ENCODE data around the gene NEK5.
A peak's percentile ranks its signal among the peaks of the same experiment; 100 is the strongest.
"Not testable (repeated sequence)": the region's sequence is repeated elsewhere in the genome, so short reads cannot be mapped to it uniquely, and the experiment has no call there.

Gene NEK5

GRCh38 chr13:52136763-52137162 lies 7.9 kb upstream of the NEK5 start:
- no peak for DNase-seq (ENCODE audit: low spot score)

- no peak for DNase-seq (ENCODE audit: low spot score)
Measured at GRCh38 chr13:52130641-52131040, 1.8 kb upstream of the NEK5 start.

- DNase-seq (ENCODE audit: low spot score), result peak; percentile 68
Measured at GRCh38 chr13:52127783-52128702, 830 bp downstream of the NEK5 start.

- no peak for DNase-seq (ENCODE audit: low spot score)
Measured at GRCh38 chr13:52127378-52127777, 1.5 kb downstream of the NEK5 start.

- no peak for DNase-seq (ENCODE audit: low spot score)
Measured at GRCh38 chr13:52125547-52125946, 3.3 kb downstream of the NEK5 start.

- DNase-seq (ENCODE audit: low spot score), result peak; percentile 48
Measured at GRCh38 chr13:52118595-52118994, 10.3 kb downstream of the NEK5 start.

GRCh38 chr13:52118095-52118494 lies 10.8 kb downstream of the NEK5 start:
- no peak for DNase-seq (ENCODE audit: low spot score)

- no peak for DNase-seq (ENCODE audit: low spot score)
Measured at GRCh38 chr13:52112591-52112990, 16.3 kb downstream of the NEK5 start.

- DNase-seq (ENCODE audit: low spot score), result no peak
Measured at GRCh38 chr13:52109116-52109670, 19.7 kb downstream of the NEK5 start.

GRCh38 chr13:52105841-52106240 lies 23.0 kb downstream of the NEK5 start:
- DNase-seq (ENCODE audit: low spot score), result no peak

GRCh38 chr13:52104624-52105023 lies 24.2 kb downstream of the NEK5 start:
- no peak for DNase-seq (ENCODE audit: low spot score)

GRCh38 chr13:52103386-52103785 lies 25.5 kb downstream of the NEK5 start:
- DNase-seq (ENCODE audit: low spot score), result no peak

GRCh38 chr13:52102423-52102822 lies 26.4 kb downstream of the NEK5 start:
- not testable (repeated sequence) for DNase-seq (ENCODE audit: low spot score)

GRCh38 chr13:52097197-52097596 lies 31.7 kb downstream of the NEK5 start:
- DNase-seq (ENCODE audit: low spot score), result no peak

GRCh38 chr13:52096748-52097147 lies 32.1 kb downstream of the NEK5 start:
- no peak for DNase-seq (ENCODE audit: low spot score)

- no peak for DNase-seq (ENCODE audit: low spot score)
Measured at GRCh38 chr13:52096062-52096461, 32.8 kb downstream of the NEK5 start.

- no peak for DNase-seq (ENCODE audit: low spot score)
Measured at GRCh38 chr13:52092087-52092486, 36.8 kb downstream of the NEK5 start.

- no peak for DNase-seq (ENCODE audit: low spot score)
Measured at GRCh38 chr13:52091473-52091872, 37.4 kb downstream of the NEK5 start.

- DNase-seq (ENCODE audit: low spot score), result no peak
Measured at GRCh38 chr13:52085421-52085820, 43.5 kb downstream of the NEK5 start.

- not testable (repeated sequence) for DNase-seq (ENCODE audit: low spot score)
Measured at GRCh38 chr13:52084981-52085380, 43.9 kb downstream of the NEK5 start.

- DNase-seq (ENCODE audit: low spot score), result no peak
Measured at GRCh38 chr13:52082601-52083000, 46.3 kb downstream of the NEK5 start.

GRCh38 chr13:52079891-52080290 lies 49.0 kb downstream of the NEK5 start:
- not testable (repeated sequence) for DNase-seq (ENCODE audit: low spot score)

- DNase-seq (ENCODE audit: low spot score), result no peak
Measured at GRCh38 chr13:52070929-52071523, 57.8 kb downstream of the NEK5 start.
